H1 (cell line): ENCODE measurements around the gene SERPINB6.

ENCODE experiments used
- CHD1 ChIP-seq: IDR thresholded peaks from 2 replicates; pipeline ENCODE4 v1.6.1; 2012; ENCODE audit warnings: low read depth, low read length, improper control_type of control experiment
- EZH2 ChIP-seq: fragments of 200-600 bp; sonication (generic); IDR thresholded peaks from 2 replicates; pipeline ENCODE4 v1.7.1; 2012; ENCODE audit warnings: low read depth, mild to moderate bottlenecking, moderate library complexity, low read length, inconsistent platforms; ENCODE audit not compliant: severe bottlenecking
- POLR2A ChIP-seq, 2 experiments: IDR thresholded peaks; 1 replicate in 1 of 2; 2 replicates in 1 of 2; pipeline ENCODE4 v1.6.1; 2011; ENCODE audit warnings: low read depth in 2 of 2, low read length in 2 of 2, mild to moderate bottlenecking in 2 of 2; ENCODE audit errors: control extremely low read depth in 1 of 2
- POLR2AphosphoS5 ChIP-seq: IDR thresholded peaks from 2 replicates; pipeline ENCODE4 v1.6.1; 2011; ENCODE audit warnings: low read depth, low read length
- RBBP5 ChIP-seq: IDR thresholded peaks from 2 replicates; pipeline ENCODE4 v1.7.1; 2012; ENCODE audit warnings: low read depth, mild to moderate bottlenecking, inconsistent platforms, low read length, moderate library complexity, borderline replicate concordance
- RFX5 ChIP-seq: IDR thresholded peaks from 2 replicates; pipeline ENCODE4 v1.6.1; 2011; ENCODE audit warnings: low read depth, low read length, improper control_type of control experiment, borderline replicate concordance
- ZNF274 ChIP-seq: IDR thresholded peaks from 2 replicates; pipeline ENCODE4 v1.7.0; 2012; ENCODE audit warnings: low read length, borderline replicate concordance; ENCODE audit errors: extremely low read depth
- TF ChIP-seq, protein P1 (sequence below), 3 experiments: IDR thresholded peaks; 1 replicate in 2 of 3; 2 replicates in 1 of 3; pipeline versions ENCODE4 v1.5.1 to v1.6.1; 2011; ENCODE audit warnings: low read length in 3 of 3, mild to moderate bottlenecking in 3 of 3, inconsistent platforms in 2 of 3, low read depth in 1 of 3, moderate library complexity in 1 of 3; ENCODE audit not compliant: insufficient read depth in 1 of 3; ENCODE audit errors: control extremely low read depth in 1 of 3
- TF ChIP-seq, protein P2 (sequence below): IDR thresholded peaks from 2 replicates; pipeline ENCODE4 v1.6.1; 2012; ENCODE audit warnings: inconsistent platforms

DNA sequence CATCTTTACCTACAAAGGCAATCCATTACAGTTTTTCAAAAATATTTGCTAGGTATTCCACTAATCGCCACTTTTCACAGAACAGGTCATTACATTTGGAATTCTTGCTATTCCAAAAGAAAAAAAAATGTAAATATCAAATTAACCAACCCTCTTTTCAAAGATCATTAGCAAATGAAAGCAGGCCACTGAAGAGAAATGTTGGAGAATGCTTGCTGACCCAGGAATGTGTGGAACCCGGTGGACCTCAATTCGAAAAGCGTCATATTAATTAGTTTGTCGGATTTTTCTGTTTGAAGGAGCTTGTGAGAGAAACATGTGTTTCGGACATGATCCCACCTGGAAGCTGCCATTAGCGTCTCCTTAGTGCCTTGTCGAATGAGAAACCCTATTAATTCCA lies 40.3 kb downstream of the SERPINB6 start:
- TF ChIP-seq CHD1 (no peak), POLR2AphosphoS5 (no peak), EZH2 (no peak), POLR2A (IDR thresholded peaks at IDR 0.05; ENCODE audit: control extremely low read depth in 1 of 2, low read depth in 2 of 2, low read length in 2 of 2) (no peak), RFX5 (no peak), RBBP5 (no peak), ZNF274 (no peak)
- TF ChIP-seq, protein P1, sequence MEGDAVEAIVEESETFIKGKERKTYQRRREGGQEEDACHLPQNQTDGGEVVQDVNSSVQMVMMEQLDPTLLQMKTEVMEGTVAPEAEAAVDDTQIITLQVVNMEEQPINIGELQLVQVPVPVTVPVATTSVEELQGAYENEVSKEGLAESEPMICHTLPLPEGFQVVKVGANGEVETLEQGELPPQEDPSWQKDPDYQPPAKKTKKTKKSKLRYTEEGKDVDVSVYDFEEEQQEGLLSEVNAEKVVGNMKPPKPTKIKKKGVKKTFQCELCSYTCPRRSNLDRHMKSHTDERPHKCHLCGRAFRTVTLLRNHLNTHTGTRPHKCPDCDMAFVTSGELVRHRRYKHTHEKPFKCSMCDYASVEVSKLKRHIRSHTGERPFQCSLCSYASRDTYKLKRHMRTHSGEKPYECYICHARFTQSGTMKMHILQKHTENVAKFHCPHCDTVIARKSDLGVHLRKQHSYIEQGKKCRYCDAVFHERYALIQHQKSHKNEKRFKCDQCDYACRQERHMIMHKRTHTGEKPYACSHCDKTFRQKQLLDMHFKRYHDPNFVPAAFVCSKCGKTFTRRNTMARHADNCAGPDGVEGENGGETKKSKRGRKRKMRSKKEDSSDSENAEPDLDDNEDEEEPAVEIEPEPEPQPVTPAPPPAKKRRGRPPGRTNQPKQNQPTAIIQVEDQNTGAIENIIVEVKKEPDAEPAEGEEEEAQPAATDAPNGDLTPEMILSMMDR (IDR thresholded peaks at IDR 0.05; ENCODE audit: control extremely low read depth in 1 of 3, insufficient read depth in 1 of 3, low read depth in 1 of 3, low read length in 3 of 3) = no peak
- TF ChIP-seq, protein P2, sequence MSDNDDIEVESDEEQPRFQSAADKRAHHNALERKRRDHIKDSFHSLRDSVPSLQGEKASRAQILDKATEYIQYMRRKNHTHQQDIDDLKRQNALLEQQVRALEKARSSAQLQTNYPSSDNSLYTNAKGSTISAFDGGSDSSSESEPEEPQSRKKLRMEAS = no peak
